ENCODE data around the gene TUBB2A. TPM values are rescaled to one million over a fixed set of nuclear protein-coding genes. Genes with fewer than 3 reads are reported as not detected.

TUBB2A gene
- total and polyA plus RNA-seq, 2 of the 8 experiments (the other 6 are each of a cell fraction or from before 2014, with no cell fraction given): 315 to 330 TPM

GRCh38 chr6:3133515-3133914, 23.8 kb downstream of the TUBB2A start (continued):
- TF ChIP-seq TCF12 (IDR thresholded peaks at IDR 0.05; ENCODE audit: low read depth, low read length) (no peak), POLR2AphosphoS5 (IDR thresholded peaks at IDR 0.05; ENCODE audit: low read depth, low read length) (no peak)
